Right renal cortex interstitium (tissue), 3 donors: ENCODE measurements around the gene SNX3. TPM values are rescaled to one million over a fixed set of nuclear protein-coding genes. Genes with fewer than 3 reads are reported as not detected.

ENCODE experiments used
- polyA plus RNA-seq, 3 donors: library from polyadenylated mRNA; unstranded; fragments of 120-200 nt; gene quantifications; one replicate each; pipeline ENCODE4 v1.2.1, GENCODE V29; 2013; ENCODE audit not compliant: insufficient read length in 3 of 3

Gene SNX3
- polyA plus RNA-seq, 3 donors: 238 to 256 (median 248) TPM

Other genes starting within 250 kb of the SNX3 start
- 10 to 100 TPM; 31.4 to 37.5 (median 31.9) TPM for gene OSTM1, start 186.3 kb downstream of the SNX3 start, polyA plus RNA-seq
- not detected for gene NR2E1, start 95.0 kb downstream of the SNX3 start, polyA plus RNA-seq
- 10 to 100 TPM in 1 of 3 donors, 1 to 10 TPM in 2; 7.5 to 10.2 (median 7.5) TPM for gene AFG1L, start 34.0 kb upstream of the SNX3 start, polyA plus RNA-seq